Sigmoid colon (tissue), 7 donors: Measurements from ENCODE around the gene STPG3. TPM values are rescaled to one million over a fixed set of nuclear protein-coding genes. Genes with fewer than 3 reads are reported as not detected.

ENCODE experiments used
- DNase-seq: peaks from one replicate; pipeline ENCODE4 v3.0.0-alpha.2; 2019
- H3K27ac ChIP-seq, 4 donors: fragments of 200-600 bp; sonication (generic); one replicate each; pipeline ENCODE4 v1.5.1; 2016 to 2019; ENCODE audit warnings: mild to moderate bottlenecking in 1 of 4
- H3K27me3 ChIP-seq, 3 donors: fragments of 200-600 bp; sonication (generic); one replicate each; pipeline ENCODE4 v1.5.1; 2019; ENCODE audit warnings: mild to moderate bottlenecking in 1 of 3
- H3K36me3 ChIP-seq, 4 donors: fragments of 200-600 bp; sonication (generic); one replicate each; pipeline ENCODE4 v1.5.1; 2016 to 2019
- H3K4me1 ChIP-seq, 4 donors: fragments of 200-600 bp; sonication (generic); one replicate each; pipeline ENCODE4 v1.5.1; 2017 to 2019
- H3K4me3 ChIP-seq, 4 donors: fragments of 200-600 bp; sonication (generic); one replicate each; pipeline ENCODE4 v1.5.1; 2017 to 2019; ENCODE audit warnings: mild to moderate bottlenecking in 2 of 4, moderate library complexity in 1 of 4
- H3K9me3 ChIP-seq, 4 donors: fragments of 200-600 bp in 3 of 4; sonication (generic) in 3 of 4; one replicate each; pipeline versions ENCODE4 v1.5.1 to v1.6.1; 2013 to 2019
- CTCF ChIP-seq, 4 experiments: fragments of 450-650 bp in 3 of 4; fragments of 200-600 bp in 1 of 4; IDR thresholded peaks; one replicate each; pipeline ENCODE4 v1.5.1; 2016 to 2019; ENCODE audit warnings: antibody characterized with exemption in 4 of 4, mild to moderate bottlenecking in 3 of 4, moderate library complexity in 2 of 4
- EP300 ChIP-seq, 4 donors: sonication (generic); formaldehyde crosslinking; IDR thresholded peaks; one replicate each; pipeline ENCODE4 v1.6.1; 2017; ENCODE audit warnings: antibody characterized with exemption in 4 of 4
- POLR2A ChIP-seq, 2 donors: fragments of 450-650 bp; IDR thresholded peaks; one replicate each; pipeline ENCODE4 v1.6.1; 2016; ENCODE audit warnings: antibody characterized with exemption in 2 of 2, mild to moderate bottlenecking in 2 of 2, moderate library complexity in 2 of 2
- POLR2AphosphoS5 ChIP-seq, 4 donors: sonication (generic); formaldehyde crosslinking; IDR thresholded peaks; one replicate each; pipeline ENCODE4 v1.6.1; 2017; ENCODE audit warnings: antibody characterized with exemption in 4 of 4
- WGBS, 2 donors: extraction: QIAGEN DNeasy Blood & Tissue Kit; methylation state at CpG; one replicate each; pipeline ENCODE4 v1.1.7; 2013; 5-methylcytosine and 5-hydroxymethylcytosine counted together
- intact Hi-C: fragments of 100-400 bp; cut with DNase I; formaldehyde crosslinking; loops from one replicate; pipeline ENCODE4 v1.15.1; 2023
- polyA plus RNA-seq, 3 donors: library from polyadenylated mRNA; stranded (reverse); fragments of 200-250 nt; gene quantifications; one replicate each; pipeline ENCODE4 v1.2.3, GENCODE V29; 2013
- total RNA-seq, 4 donors: library from RNA; depleted of rRNA; stranded (reverse); fragments of >200 nt; gene quantifications; one replicate each; pipeline ENCODE4 v1.1.0, GENCODE V29; 2016
- donor health status: healthy with polysubstance abuse.
- donor health status: Bipolar disorder and iron deficiency.
- donor health status: healthy.

Gene STPG3
- total and polyA plus RNA-seq, 7 donors = not detected

- Histone ChIP-seq H3K4me1 (peaks cover 2 to 47% (median 33%) of the 10 kb centered on the region in 4 donors), H3K9me3 (no peaks in the 10 kb centered on the region), H3K4me3 (no peak overlapping the region), H3K27ac (no peak overlapping the region), H3K36me3 (peaks cover 4 to 19% (median 15%) of the 10 kb centered on the region in 4 donors), H3K27me3 (no peaks in the 10 kb centered on the region)
- 56 to 72% methylated on average over 15 of the region's 15 CpGs for WGBS, 2 donors
- no peak for TF ChIP-seq CTCF (IDR thresholded peaks at IDR 0.05)
- TF ChIP-seq EP300 (IDR thresholded peaks at IDR 0.05) = no peak
- no peak for TF ChIP-seq POLR2A (IDR thresholded peaks at IDR 0.05)
- TF ChIP-seq POLR2AphosphoS5 (IDR thresholded peaks at IDR 0.05) = no peak
- no peak for DNase-seq
- intact Hi-C loops = no loop called here
Measured at GRCh38 chr9:137243626-137244485, 7.2 kb upstream of the STPG3 start.

- no peak for DNase-seq
- TF ChIP-seq CTCF (IDR thresholded peaks at IDR 0.05) (no peak), EP300 (IDR thresholded peaks at IDR 0.05) (no peak), POLR2AphosphoS5 (IDR thresholded peaks at IDR 0.05) (no peak), POLR2A (IDR thresholded peaks at IDR 0.05) (no peak)
- no peaks in the 10 kb centered on the region for H3K27me3 ChIP-seq
- H3K4me1 ChIP-seq = peaks cover 2 to 38% (median 24%) of the 10 kb centered on the region in 4 donors
- no peaks in the 10 kb centered on the region for H3K9me3 ChIP-seq
- H3K36me3 ChIP-seq = peaks cover 4 to 19% (median 15%) of the 10 kb centered on the region in 4 donors
- intact Hi-C loops = no loop called here
- WGBS, 2 donors = 81% methylated on average over 36 of the region's 36 CpGs
- no peak overlapping the region for H3K27ac ChIP-seq
- H3K4me3 ChIP-seq = no peak overlapping the region
Measured at GRCh38 chr9:137244486-137245449, 6.3 kb upstream of the STPG3 start.

- H3K4me3 ChIP-seq = no peak overlapping the region
- H3K4me1 ChIP-seq = peaks cover 2 to 30% (median 20%) of the 10 kb centered on the region in 4 donors
- H3K27ac ChIP-seq = no peak overlapping the region
- no peaks in the 10 kb centered on the region for H3K9me3 ChIP-seq
- no peak for DNase-seq
- H3K27me3 ChIP-seq = no peaks in the 10 kb centered on the region
- TF ChIP-seq POLR2A (IDR thresholded peaks at IDR 0.05) = no peak
- TF ChIP-seq POLR2AphosphoS5 (IDR thresholded peaks at IDR 0.05) = no peak
- TF ChIP-seq CTCF (IDR thresholded peaks at IDR 0.05) = no peak
- TF ChIP-seq EP300 (IDR thresholded peaks at IDR 0.05) = no peak
- peaks cover 4 to 19% (median 15%) of the 10 kb centered on the region in 4 donors for H3K36me3 ChIP-seq
- WGBS, 2 donors = 91 to 93% methylated on average over 25 of the region's 25 CpGs
- intact Hi-C loops = no loop called here
Measured at GRCh38 chr9:137245450-137246421, 5.3 kb upstream of the STPG3 start.
